ENCODE data around the gene PKN1.

Gene PKN1

DNA sequence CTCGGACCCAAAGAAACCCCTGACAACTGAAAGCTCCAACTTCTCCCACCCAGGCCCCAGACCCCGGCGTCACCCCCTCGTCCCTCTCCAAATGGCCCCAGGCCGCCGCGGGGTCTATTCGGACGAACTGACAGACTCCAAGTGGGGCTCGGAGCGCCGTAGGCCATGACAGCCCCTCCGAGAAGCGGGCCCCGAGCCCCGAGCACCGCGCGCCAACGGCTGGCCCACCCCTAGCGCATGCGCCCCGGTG is 14.3 kb upstream of the PKN1 start:
- DNase-seq (ENCODE audit: low read depth) = no peak
- peak overlapping the region; percentile 77 for H3K4me3 ChIP-seq (replicated peaks; ENCODE audit: low read depth, low read length)

DNA sequence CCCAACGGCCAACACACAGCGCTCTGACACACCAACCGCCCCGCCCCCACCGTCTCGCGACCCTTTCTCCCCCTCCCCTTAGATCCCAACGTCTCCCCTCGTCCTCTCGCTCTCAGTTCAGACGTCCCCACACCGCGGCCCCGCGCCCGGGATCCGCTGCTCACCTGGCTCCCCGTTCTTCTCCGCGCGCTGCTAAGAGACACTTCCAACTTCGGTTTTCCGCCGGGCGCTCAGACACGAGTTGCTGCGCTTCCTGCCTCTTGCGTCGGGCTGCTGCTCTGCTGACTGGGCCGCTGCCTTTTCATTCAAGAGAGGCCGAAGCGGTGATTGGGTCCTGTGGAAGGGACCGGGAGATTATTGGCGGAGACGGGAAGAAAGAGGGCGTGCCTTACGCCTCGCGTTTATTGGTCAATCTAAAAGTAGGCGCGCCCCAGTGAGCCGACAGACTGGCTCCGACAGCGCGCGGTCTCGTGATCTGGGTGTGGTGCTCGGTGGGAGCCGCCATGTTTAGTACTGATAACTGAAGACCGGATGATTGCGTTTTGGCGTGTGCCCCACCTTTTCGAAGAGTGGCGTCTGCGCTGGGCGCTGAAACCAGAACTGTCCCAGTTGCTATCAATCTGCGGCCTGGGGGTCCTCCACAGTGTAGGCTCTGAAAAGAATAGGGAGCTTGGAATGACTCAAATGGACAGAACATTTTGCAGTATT is 13.8 kb upstream of the PKN1 start, which contains the start of gene DDX39A:
DDX39A (minus strand) TSS at position 236 of the 708 bp plus-strand sequence. CDS start 6,121 bp downstream, outside the sequence.
- peak within 1 kb of the TSS; percentile 77 for H3K4me3 ChIP-seq (replicated peaks; ENCODE audit: low read depth, low read length)
- TF ChIP-seq, protein P1, sequence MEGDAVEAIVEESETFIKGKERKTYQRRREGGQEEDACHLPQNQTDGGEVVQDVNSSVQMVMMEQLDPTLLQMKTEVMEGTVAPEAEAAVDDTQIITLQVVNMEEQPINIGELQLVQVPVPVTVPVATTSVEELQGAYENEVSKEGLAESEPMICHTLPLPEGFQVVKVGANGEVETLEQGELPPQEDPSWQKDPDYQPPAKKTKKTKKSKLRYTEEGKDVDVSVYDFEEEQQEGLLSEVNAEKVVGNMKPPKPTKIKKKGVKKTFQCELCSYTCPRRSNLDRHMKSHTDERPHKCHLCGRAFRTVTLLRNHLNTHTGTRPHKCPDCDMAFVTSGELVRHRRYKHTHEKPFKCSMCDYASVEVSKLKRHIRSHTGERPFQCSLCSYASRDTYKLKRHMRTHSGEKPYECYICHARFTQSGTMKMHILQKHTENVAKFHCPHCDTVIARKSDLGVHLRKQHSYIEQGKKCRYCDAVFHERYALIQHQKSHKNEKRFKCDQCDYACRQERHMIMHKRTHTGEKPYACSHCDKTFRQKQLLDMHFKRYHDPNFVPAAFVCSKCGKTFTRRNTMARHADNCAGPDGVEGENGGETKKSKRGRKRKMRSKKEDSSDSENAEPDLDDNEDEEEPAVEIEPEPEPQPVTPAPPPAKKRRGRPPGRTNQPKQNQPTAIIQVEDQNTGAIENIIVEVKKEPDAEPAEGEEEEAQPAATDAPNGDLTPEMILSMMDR (IDR thresholded peaks at IDR 0.05; ENCODE audit: low read length, missing control alignments) = no peak
- DNase-seq (ENCODE audit: low read depth) = peak; percentile 100

More for the DNA sequence above, 14.3 kb upstream of the PKN1 start:
- TF ChIP-seq, protein P1 (IDR thresholded peaks at IDR 0.05; ENCODE audit: low read length, missing control alignments) = no peak

DNA sequence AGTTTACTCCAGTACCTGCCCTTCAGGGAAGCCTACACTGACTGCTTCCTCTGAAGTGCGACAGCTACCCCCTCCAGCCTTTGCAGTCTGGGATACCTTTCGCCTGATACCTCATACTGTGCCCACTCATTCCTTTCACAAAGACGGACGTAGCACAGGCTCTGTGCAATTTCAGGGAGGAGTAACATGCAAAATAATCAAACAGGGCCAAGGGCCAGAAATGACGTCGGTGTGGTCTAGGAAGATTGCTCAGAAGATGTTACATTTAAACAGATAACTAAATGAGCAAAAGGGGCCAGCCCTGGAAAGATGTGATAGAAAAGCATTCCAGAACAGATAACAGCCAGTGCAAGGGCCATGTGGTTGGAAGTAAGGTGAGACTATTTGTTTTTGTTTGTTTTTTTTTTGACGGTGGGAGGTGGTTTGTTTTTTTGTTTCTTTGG is 7.4 kb upstream of the PKN1 start:
- DNase-seq (ENCODE audit: low read depth) = peak; percentile 57
- TF ChIP-seq, protein P1 (IDR thresholded peaks at IDR 0.05; ENCODE audit: low read length, missing control alignments) = no peak
- H3K4me3 ChIP-seq (replicated peaks; ENCODE audit: low read depth, low read length) = no peak overlapping the region

DNA sequence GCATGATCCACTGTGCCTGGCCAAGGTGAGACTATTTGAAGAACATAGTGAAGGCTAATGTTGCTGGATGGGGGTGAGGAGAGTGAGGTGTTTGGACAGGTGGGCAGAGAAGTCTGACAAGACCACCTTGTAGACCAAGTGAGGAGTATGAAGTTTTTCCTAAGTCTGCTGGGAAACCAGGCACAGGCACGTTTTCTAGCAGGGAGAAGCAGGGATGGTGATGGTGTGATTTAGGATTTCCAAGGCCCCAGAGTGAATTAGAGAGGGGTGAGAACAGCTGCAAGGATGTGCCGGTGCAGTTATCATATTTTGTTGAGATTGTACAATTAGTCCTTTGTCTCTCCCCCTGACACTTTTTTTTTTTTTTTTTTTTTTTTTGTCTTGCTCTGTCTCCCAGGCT is 5.6 kb upstream of the PKN1 start:
- TF ChIP-seq, protein P1 (IDR thresholded peaks at IDR 0.05; ENCODE audit: low read length, missing control alignments) = no peak
- DNase-seq (ENCODE audit: low read depth) = no peak
- H3K4me3 ChIP-seq (replicated peaks; ENCODE audit: low read depth, low read length) = no peak overlapping the region

DNA sequence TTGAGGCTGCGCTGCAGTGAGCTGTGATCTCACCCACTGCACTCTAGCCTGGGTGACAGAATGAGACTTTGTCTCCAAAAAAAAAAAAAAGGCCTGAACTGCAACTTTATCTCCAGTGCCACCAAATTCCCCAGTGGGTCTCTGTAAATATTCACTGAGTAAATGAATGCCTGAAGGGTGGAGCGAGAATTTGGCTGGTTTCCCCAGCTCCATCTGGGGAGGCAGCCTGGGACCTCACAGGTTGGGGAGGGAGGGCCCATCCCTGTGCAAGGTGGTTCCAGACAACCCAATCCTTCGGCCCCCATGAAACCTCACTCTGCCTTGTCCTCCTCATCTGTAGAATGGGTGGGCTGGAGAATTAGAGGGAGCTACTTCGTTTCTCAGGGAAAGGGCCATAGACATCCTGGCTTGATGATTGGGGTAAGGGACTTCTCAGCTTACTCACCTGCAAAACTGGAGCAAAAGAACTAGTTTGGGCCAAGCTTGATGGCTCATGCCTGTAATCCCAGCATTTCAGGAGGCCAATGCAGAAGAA is 4.2 kb upstream of the PKN1 start:
- no peak overlapping the region for H3K4me3 ChIP-seq (replicated peaks; ENCODE audit: low read depth, low read length)
- DNase-seq (ENCODE audit: low read depth) = no peak
- TF ChIP-seq, protein P1 (IDR thresholded peaks at IDR 0.05; ENCODE audit: low read length, missing control alignments) = no peak

DNA sequence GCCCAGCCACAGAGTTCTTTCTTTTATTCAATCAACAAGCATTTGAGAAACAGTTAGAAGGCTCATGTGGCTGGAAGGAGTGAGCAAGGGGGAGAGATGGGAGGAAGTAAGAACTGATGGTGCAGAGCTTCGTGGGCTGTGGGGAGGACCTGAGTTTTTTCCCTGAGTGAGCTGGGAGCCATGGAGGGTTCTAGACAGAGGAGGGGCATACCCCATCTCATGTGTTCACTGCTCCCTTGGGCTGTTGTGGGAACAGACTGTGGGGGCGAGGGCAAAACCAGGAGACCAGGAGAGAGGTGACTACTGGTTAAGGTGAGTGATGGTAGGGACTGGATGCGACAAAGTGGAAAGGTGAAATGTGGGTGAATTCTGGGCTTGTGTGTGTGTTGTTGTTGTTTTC is 2.4 kb upstream of the PKN1 start:
- DNase-seq (ENCODE audit: low read depth) = no peak
- TF ChIP-seq, protein P1 (IDR thresholded peaks at IDR 0.05; ENCODE audit: low read length, missing control alignments) = no peak
- no peak overlapping the region for H3K4me3 ChIP-seq (replicated peaks; ENCODE audit: low read depth, low read length)
